H1 (cell line): Measurements from ENCODE around the gene TGM4. TPM values are rescaled to one million over a fixed set of nuclear protein-coding genes. Genes with fewer than 3 reads are reported as not detected.

ENCODE experiments used
- CTCF ChIA-PET: fragments of 300-600 bp; sonication (Branson Sonifier 250); formaldehyde crosslinking; loops from one replicate; lab custom pipeline; 2021; ENCODE audit not compliant: partially characterized antibody; lab: Charles Lee
- POLR2A ChIA-PET: fragments of 300-600 bp; sonication (Branson Sonifier 250); formaldehyde crosslinking; loops from one replicate; lab custom pipeline; 2021; ENCODE audit warnings: inconsistent platforms; ENCODE audit not compliant: partially characterized antibody; lab: Charles Lee
- DNase-seq, 2 experiments: peaks; one replicate each; pipeline versions ENCODE4 v3.0.0 to v3.0.0-alpha.2; 2010 to 2022; ENCODE audit warnings: low spot score in 2 of 2, low read depth in 1 of 2, mixed read lengths in 1 of 2
- FAIRE-seq: peaks from 2 replicates; lab custom pipeline; 2011; peaks lifted over from hg19 to GRCh38; lab: Jason Lieb, UNC
- H2AFZ ChIP-seq: 2 replicates; pipeline ENCODE4 v1.8.1; 2012; ENCODE audit warnings: low read length, inconsistent platforms
- H2AK5ac ChIP-seq: 2 replicates; pipeline ENCODE4 v1.6.1; 2013; ENCODE audit warnings: low read depth, low read length
- H2BK120ac ChIP-seq: replicated peaks from 2 replicates; pipeline ENCODE3; 2013; ENCODE audit warnings: low read depth, low read length, inconsistent platforms
- H2BK12ac ChIP-seq: 2 replicates; pipeline ENCODE4 v1.6.1; 2013; ENCODE audit warnings: low read depth, low read length
- H2BK15ac ChIP-seq: 2 replicates; pipeline ENCODE4 v1.6.1; 2013; ENCODE audit warnings: low read length
- H2BK20ac ChIP-seq: 2 replicates; pipeline ENCODE4 v1.6.1; 2013; ENCODE audit warnings: low read length
- H2BK5ac ChIP-seq: 2 replicates; pipeline ENCODE4 v1.6.1; 2013; ENCODE audit warnings: low read depth, low read length
- H3K14ac ChIP-seq: 2 replicates; pipeline ENCODE4 v1.6.1; 2013; ENCODE audit warnings: inconsistent platforms; ENCODE audit not compliant: insufficient read length
- H3K18ac ChIP-seq: 2 replicates; pipeline ENCODE4 v1.6.1; 2013; ENCODE audit warnings: low read length; ENCODE audit errors: extremely low read depth
- H3K23ac ChIP-seq: 2 replicates; pipeline ENCODE4 v1.6.1; 2013; ENCODE audit warnings: inconsistent platforms; ENCODE audit not compliant: insufficient read length
- H3K23me2 ChIP-seq: 2 replicates; pipeline ENCODE4 v1.6.1; 2013; ENCODE audit warnings: low read depth, low read length
- H3K27ac ChIP-seq: 2 replicates; pipeline ENCODE4 v1.6.1; 2011; ENCODE audit warnings: low read depth, low read length, inconsistent platforms
- H3K27me3 ChIP-seq, 4 experiments: replicated peaks in 1 of 4; 1 replicate in 1 of 4; 2 replicates in 3 of 4; pipeline versions ENCODE4 v1.6.1 to v1.8.1; 2011 to 2013; ENCODE audit warnings: low read length in 3 of 4, mild to moderate bottlenecking in 3 of 4, inconsistent platforms in 2 of 4, mixed read lengths in 2 of 4, moderate library complexity in 1 of 4; ENCODE audit not compliant: control insufficient read depth in 3 of 4, insufficient read depth in 3 of 4; ENCODE audit errors: extremely low read depth in 1 of 4
- H3K36me3 ChIP-seq, 4 experiments: 2 replicates each; pipeline versions ENCODE4 v1.6.1 to v1.8.1; 2011 to 2013; ENCODE audit warnings: mild to moderate bottlenecking in 4 of 4, low read length in 3 of 4, moderate library complexity in 2 of 4, control low read depth in 1 of 4, inconsistent platforms in 1 of 4; ENCODE audit not compliant: insufficient read depth in 4 of 4, control insufficient read depth in 2 of 4
- H3K4ac ChIP-seq: replicated peaks from 2 replicates; pipeline ENCODE3; 2013; ENCODE audit warnings: low read length, low read depth, mixed read lengths, inconsistent platforms; ENCODE audit not compliant: insufficient read length
- H3K4me1 ChIP-seq, 4 experiments: replicated peaks in 1 of 4; 1 replicate in 1 of 4; 2 replicates in 3 of 4; pipeline versions ENCODE4 v1.6.1 to v1.8.1; 2011 to 2013; ENCODE audit warnings: low read length in 3 of 4, inconsistent platforms in 2 of 4, mixed read lengths in 1 of 4; ENCODE audit not compliant: insufficient read depth in 4 of 4, control insufficient read depth in 3 of 4
- H3K4me2 ChIP-seq, 2 experiments: 2 replicates each; pipeline versions ENCODE4 v1.6.1 to v1.8.1; 2011 to 2013; ENCODE audit warnings: low read depth in 2 of 2, low read length in 2 of 2, control low read depth in 1 of 2, inconsistent platforms in 1 of 2, mild to moderate bottlenecking in 1 of 2; ENCODE audit not compliant: insufficient read depth in 1 of 2
- H3K4me3 ChIP-seq, 4 experiments: fragments of 200-600, 300-600 bp in 1 of 4; sonication (generic), shearing (Covaris generic), sonication (Bioruptor Twin) in 1 of 4; 2 replicates each; pipeline versions ENCODE4 v1.5.1 to v1.8.1; 2011 to 2016; ENCODE audit warnings: low read length in 4 of 4, low read depth in 3 of 4, control low read depth in 2 of 4, inconsistent platforms in 2 of 4, mild to moderate bottlenecking in 2 of 4, mixed read lengths in 1 of 4, moderate library complexity in 1 of 4; ENCODE audit not compliant: insufficient read depth in 2 of 4; ENCODE audit errors: extremely low read depth in 1 of 4
- H3K56ac ChIP-seq: replicated peaks from 2 replicates; pipeline ENCODE3; 2013; ENCODE audit warnings: low read depth, mild to moderate bottlenecking, mixed read lengths, low read length, inconsistent platforms; ENCODE audit not compliant: insufficient read length
- H3K79me1 ChIP-seq: 2 replicates; pipeline ENCODE4 v1.6.1; 2013; ENCODE audit warnings: low read depth, low read length, control low read depth
- H3K79me2 ChIP-seq, 2 experiments: 2 replicates each; pipeline versions ENCODE4 v1.6.1 to v1.8.1; 2012 to 2013; ENCODE audit warnings: low read length in 2 of 2, mild to moderate bottlenecking in 2 of 2, inconsistent platforms in 1 of 2; ENCODE audit not compliant: insufficient read depth in 2 of 2, control insufficient read depth in 1 of 2
- H3K9ac ChIP-seq, 4 experiments: replicated peaks in 1 of 4; 1 replicate in 1 of 4; 2 replicates in 3 of 4; pipeline versions ENCODE4 v1.6.1 to v1.8.1; 2011 to 2013; ENCODE audit warnings: low read depth in 3 of 4, low read length in 3 of 4, control low read depth in 2 of 4, mild to moderate bottlenecking in 2 of 4, moderate library complexity in 2 of 4, inconsistent platforms in 1 of 4; ENCODE audit errors: extremely low read depth in 1 of 4
- H3K9me3 ChIP-seq, 2 experiments: 2 replicates each; pipeline versions ENCODE4 v1.6.1 to v1.8.1; 2012 to 2013; ENCODE audit warnings: mild to moderate bottlenecking in 2 of 2, moderate library complexity in 2 of 2, control low read depth in 1 of 2, inconsistent platforms in 1 of 2, low read depth in 1 of 2, low read length in 1 of 2, mixed read lengths in 1 of 2; ENCODE audit not compliant: insufficient read depth in 2 of 2
- H4K20me1 ChIP-seq, 2 experiments: replicated peaks in 1 of 2; 2 replicates each; pipeline versions ENCODE3 to v1.8.1; 2011 to 2013; ENCODE audit warnings: inconsistent platforms in 2 of 2, low read length in 2 of 2, mild to moderate bottlenecking in 1 of 2; ENCODE audit not compliant: insufficient read depth in 2 of 2, control insufficient read depth in 1 of 2
- H4K5ac ChIP-seq: 2 replicates; pipeline ENCODE4 v1.6.1; 2013; ENCODE audit warnings: low read length, low read depth, mixed read lengths, inconsistent platforms; ENCODE audit not compliant: insufficient read length
- H4K8ac ChIP-seq: 2 replicates; pipeline ENCODE4 v1.8.0; 2013; ENCODE audit warnings: mild to moderate bottlenecking, moderate library complexity, low read length, inconsistent platforms; ENCODE audit not compliant: insufficient read depth; ENCODE audit errors: extremely low read depth
- H4K91ac ChIP-seq: replicated peaks from 2 replicates; pipeline ENCODE3; 2013; ENCODE audit warnings: low read length, mixed read lengths, inconsistent platforms; ENCODE audit not compliant: insufficient read length
- CTCF ChIP-seq, 3 experiments: IDR thresholded peaks; 1 replicate in 2 of 3; 2 replicates in 1 of 3; pipeline versions ENCODE4 v1.5.1 to v1.6.1; 2011; ENCODE audit warnings: low read length in 3 of 3, mild to moderate bottlenecking in 3 of 3, inconsistent platforms in 2 of 3, low read depth in 1 of 3, moderate library complexity in 1 of 3; ENCODE audit not compliant: insufficient read depth in 1 of 3; ENCODE audit errors: control extremely low read depth in 1 of 3
- SAP30 ChIP-seq: fragments of 300-600 bp; sonication (generic); IDR thresholded peaks from 2 replicates; pipeline ENCODE4 v1.7.1; 2012; ENCODE audit warnings: low read length, moderate library complexity, mild to moderate bottlenecking, inconsistent platforms; ENCODE audit not compliant: insufficient read depth, insufficient replicate concordance
- WGBS, 2 experiments: shearing (Covaris generic) in 1 of 2; methylation state at CpG; one replicate each; pipeline versions ENCODE4 v1.1.6 to v1.1.7; 2013 to 2015; ENCODE audit warnings: low lambda C conversion rate in 2 of 2, mixed read lengths in 2 of 2, inconsistent platforms in 1 of 2, low coverage in 1 of 2, missing lambda C conversion rate in 1 of 2; ENCODE audit not compliant: insufficient replicate concordance in 2 of 2, insufficient coverage in 1 of 2, insufficient read length in 1 of 2; ENCODE audit errors: extremely low coverage in 1 of 2, missing lambda C conversion rate in 1 of 2; 5-methylcytosine and 5-hydroxymethylcytosine counted together
- polyA plus RNA-seq, 7 experiments: library from polyadenylated mRNA; depleted of rRNA in 3 of 7; stranded (reverse) in 5 of 7; unstranded in 2 of 7; fragments of >200 nt in 5 of 7; fragments of 200-250 nt in 2 of 7; gene quantifications; 1 replicate in 5 of 7; 2 replicates in 1 of 7; 4 replicates in 1 of 7; pipeline versions ENCODE4 v1.2.1 to v1.2.3, GENCODE V29; 2011 to 2013; ENCODE audit warnings: missing spikeins in 2 of 7, mixed read lengths in 2 of 7
- total RNA-seq: library from RNA; stranded (reverse); fragmentation: NEBNext Ultra II Directional; extraction: Animal tissue kit (Norgen Biotek cat#: 25700); gene quantifications from 2 replicates; pipeline ENCODE4 v1.2.1, GENCODE V29; 2021

The TGM4 gene
- total and polyA plus RNA-seq, 2 of the 8 experiments (the other 6 are each of a cell fraction or from before 2014, with no cell fraction given): 0.02 TPM; not detected in 1

- Histone ChIP-seq H3K4me3 (no peak overlapping the region), H3K27ac (no peak overlapping the region), H4K20me1 (peaks cover 6% of the 10 kb centered on the region in 2 experiments), H3K27me3 (no peaks in the 10 kb centered on the region), H3K18ac (no peak overlapping the region), H2AFZ (no peak overlapping the region), H4K8ac (no peak overlapping the region), H3K79me2 (no peaks in the 10 kb centered on the region), H4K5ac (no peak overlapping the region), H3K9ac (no peak overlapping the region), H3K4me2 (no peak overlapping the region), H2BK20ac (no peak overlapping the region), H3K14ac (no peak overlapping the region), H2AK5ac (no peak overlapping the region), H4K91ac (no peak overlapping the region), H3K79me1 (no peaks in the 10 kb centered on the region), H3K4ac (no peak overlapping the region), H2BK15ac (no peak overlapping the region), H3K9me3 (no peaks in the 10 kb centered on the region), H3K23me2 (no peaks in the 10 kb centered on the region), H3K4me1 (no peaks in the 10 kb centered on the region), H2BK12ac (no peak overlapping the region), H2BK120ac (no peak overlapping the region), H2BK5ac (no peak overlapping the region), H3K23ac (no peak overlapping the region), H3K56ac (no peak overlapping the region), H3K36me3 (peaks cover 0 to 13% (median 7%) of the 10 kb centered on the region in 4 experiments; a peak in 4 of 8 replicates)
- 87% methylated on average over 10 of the region's 10 CpGs; no CpG with 5 or more reads in 1 of the 2 experiments for WGBS, 2 experiments
- ChIA-PET POLR2A (interaction anchor here (1.2 kb wide), 1 partner anchor 24 kb away, joined by 3 read pairs; no protein-coding TSS in a partner anchor), CTCF (interaction anchor here (1.0 to 9.0 kb wide), 6 partner anchors 11 to 63 kb away, joined by 3 to 69 read pairs (median 4); no protein-coding TSS in a partner anchor)
- FAIRE-seq: no peak
- peak; percentile 22 to 37 (median 34); a peak in 3 of 4 replicates for TF ChIP-seq CTCF (IDR thresholded peaks at IDR 0.05; ENCODE audit: control extremely low read depth in 1 of 3, insufficient read depth in 1 of 3, low read depth in 1 of 3, low read length in 3 of 3)
- no peak for TF ChIP-seq SAP30
- no peak for DNase-seq
These were observed 51.8 kb downstream of the TGM4 start for GRCh38 chr3:44926172-44926571.
